Stomach (tissue), 9 donors: ENCODE data around the gene CELF4. TPM values are rescaled to one million over a fixed set of nuclear protein-coding genes. Genes with fewer than 3 reads are reported as not detected.
A peak's percentile ranks its signal among the peaks of the same experiment; 100 is the strongest.

ENCODE experiments used
- DNase-seq, 2 donors: peaks; one replicate each; pipeline versions ENCODE4 v3.0.0 to v3.0.0-alpha.2; 2013 to 2019
- H3K27ac ChIP-seq, 5 donors: fragments of 200-600 bp in 4 of 5; sonication (generic) in 4 of 5; one replicate each; pipeline ENCODE4 v1.5.1; 2013 to 2019; ENCODE audit warnings: mild to moderate bottlenecking in 1 of 5, moderate library complexity in 1 of 5
- H3K27me3 ChIP-seq, 3 donors: fragments of 200-600 bp; sonication (generic); one replicate each; pipeline ENCODE4 v1.5.1; 2017 to 2019; ENCODE audit warnings: mixed run types in 1 of 3
- H3K36me3 ChIP-seq, 4 donors: fragments of 200-600 bp; sonication (generic); 1 replicate in 3 of 4; 2 replicates in 1 of 4; pipeline ENCODE4 v1.5.1; 2016 to 2019
- H3K4me1 ChIP-seq, 4 donors: fragments of 200-600 bp; sonication (generic); one replicate each; pipeline ENCODE4 v1.5.1; 2016 to 2019
- H3K4me3 ChIP-seq, 4 donors: fragments of 200-600 bp; sonication (generic) in 3 of 4; one replicate each; pipeline ENCODE4 v1.5.1; 2016 to 2019; ENCODE audit warnings: mild to moderate bottlenecking in 1 of 4
- H3K9me3 ChIP-seq, 4 donors: fragments of 200-600 bp; sonication (generic); one replicate each; pipeline ENCODE4 v1.5.1; 2016 to 2019
- CTCF ChIP-seq, 7 experiments: fragments of 450-650 bp in 4 of 7; fragments of 200-600 bp in 3 of 7; sonication (generic) in 3 of 7; IDR thresholded peaks; one replicate each; pipeline ENCODE4 v1.5.1; 2016 to 2019; ENCODE audit warnings: antibody characterized with exemption in 7 of 7, control low read depth in 2 of 7, mild to moderate bottlenecking in 1 of 7
- EP300 ChIP-seq: sonication (generic); formaldehyde crosslinking; IDR thresholded peaks from one replicate; pipeline ENCODE4 v1.6.1; 2017; ENCODE audit warnings: antibody characterized with exemption
- POLR2A ChIP-seq, 4 donors: fragments of 450-650 bp; IDR thresholded peaks; one replicate each; pipeline ENCODE4 v1.6.1; 2016; ENCODE audit warnings: antibody characterized with exemption in 4 of 4, control low read depth in 2 of 4, mild to moderate bottlenecking in 1 of 4, moderate library complexity in 1 of 4
- POLR2AphosphoS5 ChIP-seq, 3 donors: sonication (generic); formaldehyde crosslinking; IDR thresholded peaks; one replicate each; pipeline ENCODE4 v1.6.1; 2016; ENCODE audit warnings: antibody characterized with exemption in 3 of 3
- WGBS, 5 donors: extraction: QIAGEN DNeasy Blood & Tissue Kit in 3 of 5; methylation state at CpG; one replicate each; pipeline versions ENCODE4 v1.1.5 to v1.1.7; 2013 to 2018; 5-methylcytosine and 5-hydroxymethylcytosine counted together
- intact Hi-C: fragments of 100-400 bp; cut with DNase I; formaldehyde crosslinking; loops from one replicate; pipeline ENCODE4 v1.15.1; 2023; ENCODE audit warnings: low total_unique reads
- polyA plus RNA-seq, 3 donors: library from polyadenylated mRNA; stranded (reverse); fragments of 200-250 nt; gene quantifications; one replicate each; pipeline ENCODE4 v1.2.3, GENCODE V29; 2013
- total RNA-seq, 5 donors: library from RNA; depleted of rRNA; stranded (reverse); fragments of >200 nt; gene quantifications; one replicate each; pipeline versions ENCODE4 v1.1.0 to v1.2.3, GENCODE V29; 2014 to 2016
- donor health status: healthy with polysubstance abuse.
- donor health status: Bipolar disorder and iron deficiency.
- donor health status: healthy.

CELF4 gene
- total and polyA plus RNA-seq, 8 donors = 0.93 to 2.4 (median 1.8) TPM; not detected in 2

GRCh38 chr18:37578886-37579513 lies 13.4 kb upstream of the CELF4 start:
- H3K36me3 ChIP-seq = no peaks in the 10 kb centered on the region
- no peak overlapping the region for H3K4me3 ChIP-seq
- no peak for TF ChIP-seq CTCF (IDR thresholded peaks at IDR 0.05)
- no peak for TF ChIP-seq POLR2AphosphoS5 (IDR thresholded peaks at IDR 0.05)
- no peak for TF ChIP-seq EP300
- TF ChIP-seq POLR2A (IDR thresholded peaks at IDR 0.05) = no peak
- intact Hi-C loops = no loop called here
- 13 to 16% (median 13%) methylated on average over 14 of the region's 14 CpGs for whole genome bisulfite sequencing, 5 donors
- no peaks in the 10 kb centered on the region for H3K9me3 ChIP-seq
- H3K27ac ChIP-seq = no peak overlapping the region
- H3K27me3 ChIP-seq = peaks cover 0 to 47% (median 4%) of the 10 kb centered on the region in 3 donors
- peaks cover 0 to 5% (median 0%) of the 10 kb centered on the region in 4 donors for H3K4me1 ChIP-seq
- peak in 1 of 2 donors; percentile 62 for DNase-seq

GRCh38 chr18:37578182-37578678 lies 12.6 kb upstream of the CELF4 start:
- DNase-seq = no peak
- WGBS, 5 donors = 23 to 49% (median 35%) methylated on average over 6 of the region's 6 CpGs
- Histone ChIP-seq H3K27ac (no peak overlapping the region), H3K4me1 (peaks cover 0 to 5% (median 0%) of the 10 kb centered on the region in 4 donors), H3K9me3 (no peaks in the 10 kb centered on the region), H3K27me3 (peaks cover 0 to 49% (median 4%) of the 10 kb centered on the region in 3 donors), H3K4me3 (no peak overlapping the region), H3K36me3 (no peaks in the 10 kb centered on the region)
- intact Hi-C loops = no loop called here
- TF ChIP-seq CTCF (IDR thresholded peaks at IDR 0.05) (no peak), POLR2AphosphoS5 (IDR thresholded peaks at IDR 0.05) (no peak), POLR2A (IDR thresholded peaks at IDR 0.05) (no peak), EP300 (no peak)

- WGBS, 5 donors = 53 to 78% (median 57%) methylated on average over 7 of the region's 7 CpGs
- no peak for TF ChIP-seq POLR2AphosphoS5 (IDR thresholded peaks at IDR 0.05)
- no peak for TF ChIP-seq EP300
- TF ChIP-seq CTCF (IDR thresholded peaks at IDR 0.05) = no peak
- TF ChIP-seq POLR2A (IDR thresholded peaks at IDR 0.05) = no peak
- H3K27me3 ChIP-seq = peaks cover 0 to 59% (median 8%) of the 10 kb centered on the region in 3 donors
- H3K9me3 ChIP-seq = no peaks in the 10 kb centered on the region
- H3K4me1 ChIP-seq = peaks cover 0 to 5% (median 0%) of the 10 kb centered on the region in 4 donors
- intact Hi-C loops = no loop called here
- H3K4me3 ChIP-seq = no peak overlapping the region
- peak in 1 of 2 donors; percentile 79 for DNase-seq
- no peaks in the 10 kb centered on the region for H3K36me3 ChIP-seq
- no peak overlapping the region for H3K27ac ChIP-seq
Measured at GRCh38 chr18:37577051-37577611, 11.5 kb upstream of the CELF4 start.

- Histone ChIP-seq H3K9me3 (no peaks in the 10 kb centered on the region), H3K4me1 (peaks cover 0 to 5% (median 0%) of the 10 kb centered on the region in 4 donors), H3K27ac (no peak overlapping the region), H3K27me3 (peaks cover 0 to 69% (median 12%) of the 10 kb centered on the region in 3 donors), H3K4me3 (no peak overlapping the region), H3K36me3 (no peaks in the 10 kb centered on the region)
- no peak for DNase-seq
- intact Hi-C loops = no loop called here
- WGBS, 5 donors = 81 to 85% (median 82%) methylated on average over 10 of the region's 10 CpGs
- TF ChIP-seq POLR2AphosphoS5 (IDR thresholded peaks at IDR 0.05) (no peak), CTCF (IDR thresholded peaks at IDR 0.05) (no peak)
Measured at GRCh38 chr18:37575646-37576045, 10.0 kb upstream of the CELF4 start.
